Myocyte (in vitro differentiated cells): ENCODE measurements around the gene TIGD3. TPM values are rescaled to one million over a fixed set of nuclear protein-coding genes. Genes with fewer than 3 reads are reported as not detected.

ENCODE experiments used
- DNase-seq: peaks from one replicate; pipeline ENCODE4 v3.0.0-alpha.2; 2012; ENCODE audit warnings: low read depth
- total RNA-seq: library from RNA; depleted of rRNA; stranded (reverse); fragments of >200 nt; gene quantifications from 2 replicates; pipeline ENCODE4 v1.2.3, GENCODE V29; 2014

TIGD3 gene
- total RNA-seq, 1 donor from 2014 or later, result 0.72 TPM

- no peak for DNase-seq
Measured at GRCh38 chr11:65404638-65405339, 50.2 kb downstream of the TIGD3 start.

Other genes starting within 250 kb of the TIGD3 start
- 17.3 and 30.3 TPM in 2 replicates for gene TM7SF2, start 242.9 kb upstream of the TIGD3 start, total RNA-seq
- gene ZNHIT2, start 237.1 kb upstream of the TIGD3 start, total RNA-seq, result 13.4 and 18.3 TPM in 2 replicates
- 163 and 184 TPM in 2 replicates for gene FAU, start 232.6 kb upstream of the TIGD3 start, total RNA-seq
- gene MRPL49, start 232.4 kb upstream of the TIGD3 start, total RNA-seq, result 37.6 and 44.2 TPM in 2 replicates
- gene SYVN1, start 220.2 kb upstream of the TIGD3 start, total RNA-seq, result 25.1 and 29.2 TPM in 2 replicates
- gene SPDYC, start 184.5 kb upstream of the TIGD3 start, total RNA-seq, result not detected in 2 replicates
- 130 and 149 TPM in 2 replicates for gene CAPN1, start 172.8 kb upstream of the TIGD3 start, total RNA-seq
- 3.2 and 4.5 TPM in 2 replicates for gene POLA2, start 92.8 kb upstream of the TIGD3 start, total RNA-seq
- 45.1 and 47.2 TPM in 2 replicates for gene CDC42EP2, start 39.9 kb upstream of the TIGD3 start, total RNA-seq
- 35.0 and 37.1 TPM in 2 replicates for gene DPF2, start 20.9 kb upstream of the TIGD3 start, total RNA-seq
- 2.9 and 4.6 TPM in 2 replicates for gene SLC25A45, start 27.9 kb downstream of the TIGD3 start, total RNA-seq
- 36.2 and 49.1 TPM in 2 replicates for gene FRMD8, start 31.9 kb downstream of the TIGD3 start, total RNA-seq
- 109 and 172 TPM in 2 replicates for gene NEAT1, start 68.0 kb downstream of the TIGD3 start, total RNA-seq
- 5,859 and 8,069 TPM in 2 replicates for gene MALAT1, start 144.3 kb downstream of the TIGD3 start, total RNA-seq
- 84.4 and 128 TPM in 2 replicates for gene SCYL1, start 170.3 kb downstream of the TIGD3 start, total RNA-seq
- 26.4 and 27.5 TPM in 2 replicates for gene LTBP3, start 203.6 kb downstream of the TIGD3 start, total RNA-seq
- 41.4 and 42.4 TPM in 2 replicates for gene ZNRD2, start 215.7 kb downstream of the TIGD3 start, total RNA-seq
- 91.7 and 116 TPM in 2 replicates for gene FAM89B, start 217.8 kb downstream of the TIGD3 start, total RNA-seq
- gene EHBP1L1, start 221.3 kb downstream of the TIGD3 start, total RNA-seq, result 591 and 791 TPM in 2 replicates
- gene KCNK7, start 241.0 kb downstream of the TIGD3 start, total RNA-seq, result not detected in 2 replicates